ENCODE data around the gene GIMAP5.
A peak's percentile ranks its signal among the peaks of the same experiment; 100 is the strongest.

GIMAP5 gene

GRCh38 chr7:150737265-150738055 is at the start of gene GIMAP5:
GIMAP5 (plus strand) TSS chr7:150737418; CDS start chr7:150740885, 3,467 bp downstream.
- no peak for DNase-seq (ENCODE audit: low read depth in 1 of 2, low spot score in 1 of 2)

- DNase-seq (ENCODE audit: low read depth in 1 of 2, low spot score in 1 of 2), result no peak
Measured at GRCh38 chr7:150688630-150689029, 48.6 kb upstream of the GIMAP5 start.

DNA sequence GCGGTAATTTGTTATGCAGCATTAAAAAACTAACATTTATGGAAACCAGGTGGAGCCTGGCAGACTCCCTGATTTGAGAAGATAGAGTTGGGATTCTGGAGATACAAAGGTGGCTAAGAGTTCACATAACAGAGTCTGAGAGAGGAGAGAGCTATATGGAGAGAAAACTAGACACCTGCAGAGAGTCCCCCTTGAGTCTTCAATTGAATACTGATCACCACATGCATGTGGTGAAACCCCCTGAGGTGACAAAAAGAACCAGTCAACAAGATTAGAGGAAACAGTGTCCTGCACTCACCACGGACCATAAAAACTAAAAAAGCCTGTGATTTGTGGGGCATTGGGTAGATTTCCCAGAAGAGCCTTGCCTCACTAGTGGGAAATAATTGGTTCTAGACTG is 41.6 kb upstream of the GIMAP5 start:
- DNase-seq (ENCODE audit: low read depth in 1 of 2, low spot score in 1 of 2), result no peak

GRCh38 chr7:150703209-150703608 is 34.0 kb upstream of the GIMAP5 start:
- no peak for DNase-seq (ENCODE audit: low read depth in 1 of 2, low spot score in 1 of 2)

- no peak for DNase-seq (ENCODE audit: low read depth in 1 of 2, low spot score in 1 of 2)
Measured at GRCh38 chr7:150715293-150715692, 21.9 kb upstream of the GIMAP5 start.

DNA sequence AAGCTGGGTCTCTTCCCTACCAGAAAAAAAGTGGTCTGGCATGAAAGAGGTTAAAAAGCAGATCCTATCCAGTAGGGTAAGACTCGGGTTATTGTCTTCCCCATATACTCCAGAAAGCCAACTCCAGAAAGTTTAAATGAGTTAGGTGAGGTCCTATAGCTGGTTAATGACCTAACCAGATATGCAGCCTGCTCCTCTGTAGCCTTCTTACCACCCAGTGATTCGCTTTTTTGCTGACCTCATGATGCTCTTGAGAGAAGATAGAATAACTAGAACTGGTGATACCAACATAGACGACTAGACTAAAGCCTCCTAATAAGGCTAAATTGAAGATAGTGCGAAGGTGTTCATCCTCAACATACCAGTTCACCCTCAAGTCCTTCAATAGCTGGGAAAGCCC is 21.5 kb upstream of the GIMAP5 start:
- no peak for DNase-seq (ENCODE audit: low read depth in 1 of 2, low spot score in 1 of 2)

GRCh38 chr7:150716368-150716767 is 20.9 kb upstream of the GIMAP5 start, which contains the start of gene GIMAP1:
GIMAP1 (plus strand) TSS chr7:150716613; CDS start chr7:150719048, 2,435 bp downstream.
- DNase-seq (ENCODE audit: low read depth in 1 of 2, low spot score in 1 of 2), result peak in 1 of 2 donors; percentile 61

- DNase-seq (ENCODE audit: low read depth in 1 of 2, low spot score in 1 of 2), result no peak
Measured at GRCh38 chr7:150716939-150717338, 20.3 kb upstream of the GIMAP5 start.

- no peak for DNase-seq (ENCODE audit: low read depth in 1 of 2, low spot score in 1 of 2)
Measured at GRCh38 chr7:150717814-150718420, 19.3 kb upstream of the GIMAP5 start.

- DNase-seq (ENCODE audit: low read depth in 1 of 2, low spot score in 1 of 2), result no peak
Measured at GRCh38 chr7:150719436-150719835, 17.8 kb upstream of the GIMAP5 start.

- no peak for DNase-seq (ENCODE audit: low read depth in 1 of 2, low spot score in 1 of 2)
Measured at GRCh38 chr7:150719960-150720891, 17.0 kb upstream of the GIMAP5 start.

- no peak for DNase-seq (ENCODE audit: low read depth in 1 of 2, low spot score in 1 of 2)
Measured at GRCh38 chr7:150721970-150722373, 15.2 kb upstream of the GIMAP5 start.

- DNase-seq (ENCODE audit: low read depth in 1 of 2, low spot score in 1 of 2), result no peak
Measured at GRCh38 chr7:150722431-150722931, 14.7 kb upstream of the GIMAP5 start.

- no peak for DNase-seq (ENCODE audit: low read depth in 1 of 2, low spot score in 1 of 2)
Measured at GRCh38 chr7:150723467-150723866, 13.8 kb upstream of the GIMAP5 start.

GRCh38 chr7:150727381-150727780 is 9.8 kb upstream of the GIMAP5 start:
- DNase-seq (ENCODE audit: low read depth in 1 of 2, low spot score in 1 of 2), result no peak

DNA sequence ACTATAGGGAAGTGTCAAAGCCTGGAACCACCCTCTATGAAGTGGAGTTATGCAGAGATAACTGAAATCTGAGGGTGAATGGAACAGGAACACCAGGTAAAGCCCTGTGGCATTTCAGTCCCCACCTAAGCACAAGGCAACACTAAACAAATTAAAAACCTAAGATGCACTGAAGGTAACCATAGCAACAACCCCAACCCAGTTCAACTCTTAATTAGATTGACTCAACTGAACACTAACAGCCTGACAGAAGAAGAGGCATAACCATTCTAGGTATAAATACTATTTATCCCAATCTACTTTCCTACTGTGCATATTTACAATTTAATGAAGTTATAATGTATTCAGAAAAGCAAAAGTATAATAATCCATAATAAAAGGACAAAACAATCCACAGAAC is 9.2 kb upstream of the GIMAP5 start:
- DNase-seq (ENCODE audit: low read depth in 1 of 2, low spot score in 1 of 2), result no peak

DNA sequence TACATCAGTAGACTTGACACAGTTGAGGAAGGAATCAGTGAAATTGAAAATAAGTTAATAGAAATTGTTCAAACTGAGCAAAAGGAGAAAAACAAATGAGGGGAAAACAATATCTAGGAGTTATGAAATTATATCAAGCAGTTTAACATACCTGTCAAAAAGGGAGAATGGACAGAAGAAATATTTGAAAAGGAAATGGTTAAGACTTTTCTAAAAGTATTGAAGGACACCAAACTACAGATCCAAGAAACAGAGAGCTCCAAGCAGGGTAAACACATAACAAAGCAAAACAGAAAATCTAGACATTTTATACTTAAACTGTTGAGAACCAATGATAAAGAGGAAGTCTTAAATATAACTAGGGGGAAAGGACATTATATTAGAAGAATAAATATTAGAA is 8.6 kb upstream of the GIMAP5 start:
- no peak for DNase-seq (ENCODE audit: low read depth in 1 of 2, low spot score in 1 of 2)

- no peak for DNase-seq (ENCODE audit: low read depth in 1 of 2, low spot score in 1 of 2)
Measured at GRCh38 chr7:150731916-150732315, 5.3 kb upstream of the GIMAP5 start.

DNA sequence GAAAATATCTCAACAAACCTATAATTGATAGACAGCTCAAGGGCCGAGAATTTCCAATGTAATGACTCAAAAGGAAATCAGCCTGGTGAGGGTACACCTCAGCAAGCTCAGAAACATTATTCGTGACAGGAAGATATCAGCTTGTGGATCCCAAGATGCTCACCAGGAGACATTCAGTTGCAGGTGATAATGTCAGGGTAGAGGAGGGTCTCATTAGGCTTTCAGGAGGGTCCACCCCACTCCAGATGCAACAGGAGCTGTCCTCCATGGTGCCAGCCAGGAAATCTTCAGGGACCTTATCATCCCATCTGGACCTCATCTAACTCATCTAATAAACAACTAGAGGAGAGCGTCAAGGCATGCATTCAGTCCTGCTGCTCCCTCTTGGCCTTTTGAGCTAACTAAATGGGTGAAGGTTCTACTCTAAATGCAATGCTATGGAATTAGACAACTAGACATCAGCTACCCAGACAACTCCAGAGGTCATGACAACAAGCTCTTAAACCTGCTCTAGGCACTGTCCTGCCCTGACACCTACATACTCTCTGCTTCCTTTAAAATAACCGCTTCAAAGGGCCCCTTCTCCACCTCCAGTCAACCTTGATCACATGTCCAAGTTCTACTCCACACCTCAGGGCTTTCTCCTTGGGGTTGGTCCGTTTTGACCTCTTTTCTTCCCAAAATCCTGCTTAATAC is 4.3 kb upstream of the GIMAP5 start:
- no peak for DNase-seq (ENCODE audit: low read depth in 1 of 2, low spot score in 1 of 2)

- DNase-seq (ENCODE audit: low read depth in 1 of 2, low spot score in 1 of 2), result no peak
Measured at GRCh38 chr7:150733482-150734095, 3.6 kb upstream of the GIMAP5 start.

Data from activated CD4-positive, alpha-beta T cell treated with anti-CD3 and anti-CD28 coated beads, Interleukin-2, amount 50 U/mL, for 24 hours (primary cell).